ENCODE measurements around the gene SLC9A9. TPM values are rescaled to one million over a fixed set of nuclear protein-coding genes. Genes with fewer than 3 reads are reported as not detected.

The SLC9A9 gene
- total and polyA plus RNA-seq, 9 of the 15 experiments (the other 6 are each of a cell fraction or from before 2014, with no cell fraction given), result 0.03 to 0.13 TPM; not detected in 7

- TF ChIP-seq, protein P1, sequence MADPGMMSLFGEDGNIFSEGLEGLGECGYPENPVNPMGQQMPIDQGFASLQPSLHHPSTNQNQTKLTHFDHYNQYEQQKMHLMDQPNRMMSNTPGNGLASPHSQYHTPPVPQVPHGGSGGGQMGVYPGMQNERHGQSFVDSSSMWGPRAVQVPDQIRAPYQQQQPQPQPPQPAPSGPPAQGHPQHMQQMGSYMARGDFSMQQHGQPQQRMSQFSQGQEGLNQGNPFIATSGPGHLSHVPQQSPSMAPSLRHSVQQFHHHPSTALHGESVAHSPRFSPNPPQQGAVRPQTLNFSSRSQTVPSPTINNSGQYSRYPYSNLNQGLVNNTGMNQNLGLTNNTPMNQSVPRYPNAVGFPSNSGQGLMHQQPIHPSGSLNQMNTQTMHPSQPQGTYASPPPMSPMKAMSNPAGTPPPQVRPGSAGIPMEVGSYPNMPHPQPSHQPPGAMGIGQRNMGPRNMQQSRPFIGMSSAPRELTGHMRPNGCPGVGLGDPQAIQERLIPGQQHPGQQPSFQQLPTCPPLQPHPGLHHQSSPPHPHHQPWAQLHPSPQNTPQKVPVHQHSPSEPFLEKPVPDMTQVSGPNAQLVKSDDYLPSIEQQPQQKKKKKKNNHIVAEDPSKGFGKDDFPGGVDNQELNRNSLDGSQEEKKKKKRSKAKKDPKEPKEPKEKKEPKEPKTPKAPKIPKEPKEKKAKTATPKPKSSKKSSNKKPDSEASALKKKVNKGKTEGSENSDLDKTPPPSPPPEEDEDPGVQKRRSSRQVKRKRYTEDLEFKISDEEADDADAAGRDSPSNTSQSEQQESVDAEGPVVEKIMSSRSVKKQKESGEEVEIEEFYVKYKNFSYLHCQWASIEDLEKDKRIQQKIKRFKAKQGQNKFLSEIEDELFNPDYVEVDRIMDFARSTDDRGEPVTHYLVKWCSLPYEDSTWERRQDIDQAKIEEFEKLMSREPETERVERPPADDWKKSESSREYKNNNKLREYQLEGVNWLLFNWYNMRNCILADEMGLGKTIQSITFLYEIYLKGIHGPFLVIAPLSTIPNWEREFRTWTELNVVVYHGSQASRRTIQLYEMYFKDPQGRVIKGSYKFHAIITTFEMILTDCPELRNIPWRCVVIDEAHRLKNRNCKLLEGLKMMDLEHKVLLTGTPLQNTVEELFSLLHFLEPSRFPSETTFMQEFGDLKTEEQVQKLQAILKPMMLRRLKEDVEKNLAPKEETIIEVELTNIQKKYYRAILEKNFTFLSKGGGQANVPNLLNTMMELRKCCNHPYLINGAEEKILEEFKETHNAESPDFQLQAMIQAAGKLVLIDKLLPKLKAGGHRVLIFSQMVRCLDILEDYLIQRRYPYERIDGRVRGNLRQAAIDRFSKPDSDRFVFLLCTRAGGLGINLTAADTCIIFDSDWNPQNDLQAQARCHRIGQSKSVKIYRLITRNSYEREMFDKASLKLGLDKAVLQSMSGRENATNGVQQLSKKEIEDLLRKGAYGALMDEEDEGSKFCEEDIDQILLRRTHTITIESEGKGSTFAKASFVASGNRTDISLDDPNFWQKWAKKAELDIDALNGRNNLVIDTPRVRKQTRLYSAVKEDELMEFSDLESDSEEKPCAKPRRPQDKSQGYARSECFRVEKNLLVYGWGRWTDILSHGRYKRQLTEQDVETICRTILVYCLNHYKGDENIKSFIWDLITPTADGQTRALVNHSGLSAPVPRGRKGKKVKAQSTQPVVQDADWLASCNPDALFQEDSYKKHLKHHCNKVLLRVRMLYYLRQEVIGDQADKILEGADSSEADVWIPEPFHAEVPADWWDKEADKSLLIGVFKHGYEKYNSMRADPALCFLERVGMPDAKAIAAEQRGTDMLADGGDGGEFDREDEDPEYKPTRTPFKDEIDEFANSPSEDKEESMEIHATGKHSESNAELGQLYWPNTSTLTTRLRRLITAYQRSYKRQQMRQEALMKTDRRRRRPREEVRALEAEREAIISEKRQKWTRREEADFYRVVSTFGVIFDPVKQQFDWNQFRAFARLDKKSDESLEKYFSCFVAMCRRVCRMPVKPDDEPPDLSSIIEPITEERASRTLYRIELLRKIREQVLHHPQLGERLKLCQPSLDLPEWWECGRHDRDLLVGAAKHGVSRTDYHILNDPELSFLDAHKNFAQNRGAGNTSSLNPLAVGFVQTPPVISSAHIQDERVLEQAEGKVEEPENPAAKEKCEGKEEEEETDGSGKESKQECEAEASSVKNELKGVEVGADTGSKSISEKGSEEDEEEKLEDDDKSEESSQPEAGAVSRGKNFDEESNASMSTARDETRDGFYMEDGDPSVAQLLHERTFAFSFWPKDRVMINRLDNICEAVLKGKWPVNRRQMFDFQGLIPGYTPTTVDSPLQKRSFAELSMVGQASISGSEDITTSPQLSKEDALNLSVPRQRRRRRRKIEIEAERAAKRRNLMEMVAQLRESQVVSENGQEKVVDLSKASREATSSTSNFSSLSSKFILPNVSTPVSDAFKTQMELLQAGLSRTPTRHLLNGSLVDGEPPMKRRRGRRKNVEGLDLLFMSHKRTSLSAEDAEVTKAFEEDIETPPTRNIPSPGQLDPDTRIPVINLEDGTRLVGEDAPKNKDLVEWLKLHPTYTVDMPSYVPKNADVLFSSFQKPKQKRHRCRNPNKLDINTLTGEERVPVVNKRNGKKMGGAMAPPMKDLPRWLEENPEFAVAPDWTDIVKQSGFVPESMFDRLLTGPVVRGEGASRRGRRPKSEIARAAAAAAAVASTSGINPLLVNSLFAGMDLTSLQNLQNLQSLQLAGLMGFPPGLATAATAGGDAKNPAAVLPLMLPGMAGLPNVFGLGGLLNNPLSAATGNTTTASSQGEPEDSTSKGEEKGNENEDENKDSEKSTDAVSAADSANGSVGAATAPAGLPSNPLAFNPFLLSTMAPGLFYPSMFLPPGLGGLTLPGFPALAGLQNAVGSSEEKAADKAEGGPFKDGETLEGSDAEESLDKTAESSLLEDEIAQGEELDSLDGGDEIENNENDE (IDR thresholded peaks at IDR 0.05; ENCODE audit: low read depth, low read length), result no peak
Measured at GRCh38 chr3:143361589-143361988, 486.7 kb downstream of the SLC9A9 start (continued).
